HepG2 (cell line): ENCODE results near the gene PLXND1. TPM values are rescaled to one million over a fixed set of nuclear protein-coding genes. Genes with fewer than 3 reads are reported as not detected.

Experiments used
- CENPT ChIP-seq: sonication (generic); formaldehyde crosslinking; IDR thresholded peaks from 2 replicates; pipeline ENCODE4 v1.8.0; 2022; ENCODE audit warnings: low read depth, mild to moderate bottlenecking, moderate library complexity, missing genetic modification reagents
- CHD2 ChIP-seq: IDR thresholded peaks from 2 replicates; pipeline ENCODE4 v1.6.1; 2011; ENCODE audit warnings: low read depth, low read length, improper control_type of control experiment
- GATAD2A ChIP-seq: IDR thresholded peaks from 2 replicates; pipeline ENCODE4 v1.6.1; 2016
- HNF4A ChIP-seq: sonication (generic); formaldehyde crosslinking; IDR thresholded peaks from 2 replicates; pipeline ENCODE4 v1.4.0; 2020; ENCODE audit warnings: missing genetic modification reagents
- PITX1 ChIP-seq: sonication (generic); formaldehyde crosslinking; IDR thresholded peaks from 2 replicates; pipeline ENCODE4 v1.5.1; 2020; ENCODE audit warnings: mild to moderate bottlenecking, missing genetic modification reagents
- THAP9 ChIP-seq: sonication (generic); formaldehyde crosslinking; IDR thresholded peaks from 2 replicates; pipeline ENCODE4; 2020; ENCODE audit warnings: missing genetic modification reagents, mild to moderate bottlenecking, borderline replicate concordance
- ZFP82 ChIP-seq: sonication (generic); formaldehyde crosslinking; IDR thresholded peaks from 2 replicates; pipeline ENCODE4 v1.5.1; 2020; ENCODE audit warnings: mild to moderate bottlenecking, missing genetic modification reagents, borderline replicate concordance
- ZNF326 ChIP-seq: sonication (generic); formaldehyde crosslinking; IDR thresholded peaks from 2 replicates; pipeline ENCODE4 v1.4.0; 2020; ENCODE audit warnings: missing genetic modification reagents, borderline replicate concordance
- ZNF33B ChIP-seq: sonication (generic); formaldehyde crosslinking; IDR thresholded peaks from 2 replicates; pipeline ENCODE4 v1.5.1; 2020; ENCODE audit warnings: mild to moderate bottlenecking, missing genetic modification reagents
- ZNF780A ChIP-seq: sonication (generic); formaldehyde crosslinking; IDR thresholded peaks from 2 replicates; pipeline ENCODE4 v1.8.0; 2022; ENCODE audit warnings: mild to moderate bottlenecking, missing genetic modification reagents, moderate library complexity
- polyA plus RNA-seq, 8 experiments: library from polyadenylated mRNA; depleted of rRNA in 3 of 8; stranded (reverse) in 7 of 8; unstranded in 1 of 8; fragments of >200 nt; fragmentation: Illumina TruSeq in 4 of 8; extraction: Trizol in 4 of 8; gene quantifications; 2 replicates each; pipeline versions ENCODE4 v1.2.1 to v1.2.3, GENCODE V29; 2011 to 2016; ENCODE audit warnings: low read depth in 4 of 8, missing spikeins in 1 of 8, mixed read lengths in 1 of 8; ENCODE audit not compliant: insufficient read depth in 1 of 8
- total RNA-seq, 5 experiments: library from RNA; depleted of rRNA; stranded (reverse); fragments of >200 nt; fragmentation: Illumina TruSeq; extraction: Trizol; gene quantifications; 2 replicates each; pipeline ENCODE4 v1.2.3, GENCODE V29; 2016; ENCODE audit warnings: low read depth in 1 of 5
- TF ChIP-seq, protein P1 (sequence below): sonication (generic); IDR thresholded peaks from 2 replicates; pipeline ENCODE4 v1.6.1; 2016; ENCODE audit warnings: low read depth, borderline replicate concordance
- TF ChIP-seq, protein P2 (sequence below): IDR thresholded peaks from 2 replicates; pipeline ENCODE4 v1.6.1; 2018; ENCODE audit warnings: missing genetic modification reagents, mild to moderate bottlenecking, missing compliant biosample characterization
- TF ChIP-seq, protein P3 (sequence below): sonication (generic); formaldehyde crosslinking; IDR thresholded peaks from one replicate; pipeline ENCODE4 v1.5.1; 2020; ENCODE audit warnings: mild to moderate bottlenecking, missing genetic modification reagents; ENCODE audit errors: not compliant biosample characterization

Gene PLXND1
- total and polyA plus RNA-seq, 2 of the 13 experiments (the other 11 are each of a cell fraction or from before 2014, with no cell fraction given) = 15.9 to 42.0 TPM

- TF ChIP-seq, protein P1, sequence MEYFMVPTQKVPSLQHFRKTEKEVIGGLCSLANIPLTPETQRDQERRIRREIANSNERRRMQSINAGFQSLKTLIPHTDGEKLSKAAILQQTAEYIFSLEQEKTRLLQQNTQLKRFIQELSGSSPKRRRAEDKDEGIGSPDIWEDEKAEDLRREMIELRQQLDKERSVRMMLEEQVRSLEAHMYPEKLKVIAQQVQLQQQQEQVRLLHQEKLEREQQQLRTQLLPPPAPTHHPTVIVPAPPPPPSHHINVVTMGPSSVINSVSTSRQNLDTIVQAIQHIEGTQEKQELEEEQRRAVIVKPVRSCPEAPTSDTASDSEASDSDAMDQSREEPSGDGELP = peak; percentile 85
- TF ChIP-seq THAP9 (CRISPR knock-in tag) (peak; percentile 64; the same call in 1 of the 2 replicates), HNF4A (peak; percentile 15; the same call in 1 of the 2 replicates), ZFP82 (no peak), ZNF33B (no peak), CHD2 (0 out of 2 replicates have a peak, but pooled peaks have one; percentile 52), PITX1 (CRISPR knock-in tag) (no peak), CENPT (CRISPR knock-in tag) (no peak), ZNF326 (CRISPR knock-in tag) (no peak), GATAD2A (CRISPR knock-in tag) (0 out of 2 replicates have a peak, but pooled peaks have one; percentile 15), ZNF780A (no peak)
- TF ChIP-seq, protein P2, sequence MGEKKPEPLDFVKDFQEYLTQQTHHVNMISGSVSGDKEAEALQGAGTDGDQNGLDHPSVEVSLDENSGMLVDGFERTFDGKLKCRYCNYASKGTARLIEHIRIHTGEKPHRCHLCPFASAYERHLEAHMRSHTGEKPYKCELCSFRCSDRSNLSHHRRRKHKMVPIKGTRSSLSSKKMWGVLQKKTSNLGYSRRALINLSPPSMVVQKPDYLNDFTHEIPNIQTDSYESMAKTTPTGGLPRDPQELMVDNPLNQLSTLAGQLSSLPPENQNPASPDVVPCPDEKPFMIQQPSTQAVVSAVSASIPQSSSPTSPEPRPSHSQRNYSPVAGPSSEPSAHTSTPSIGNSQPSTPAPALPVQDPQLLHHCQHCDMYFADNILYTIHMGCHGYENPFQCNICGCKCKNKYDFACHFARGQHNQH (CRISPR knock-in tag) = 0 out of 2 replicates have a peak, but pooled peaks have one; percentile 26
- TF ChIP-seq, protein P3, sequence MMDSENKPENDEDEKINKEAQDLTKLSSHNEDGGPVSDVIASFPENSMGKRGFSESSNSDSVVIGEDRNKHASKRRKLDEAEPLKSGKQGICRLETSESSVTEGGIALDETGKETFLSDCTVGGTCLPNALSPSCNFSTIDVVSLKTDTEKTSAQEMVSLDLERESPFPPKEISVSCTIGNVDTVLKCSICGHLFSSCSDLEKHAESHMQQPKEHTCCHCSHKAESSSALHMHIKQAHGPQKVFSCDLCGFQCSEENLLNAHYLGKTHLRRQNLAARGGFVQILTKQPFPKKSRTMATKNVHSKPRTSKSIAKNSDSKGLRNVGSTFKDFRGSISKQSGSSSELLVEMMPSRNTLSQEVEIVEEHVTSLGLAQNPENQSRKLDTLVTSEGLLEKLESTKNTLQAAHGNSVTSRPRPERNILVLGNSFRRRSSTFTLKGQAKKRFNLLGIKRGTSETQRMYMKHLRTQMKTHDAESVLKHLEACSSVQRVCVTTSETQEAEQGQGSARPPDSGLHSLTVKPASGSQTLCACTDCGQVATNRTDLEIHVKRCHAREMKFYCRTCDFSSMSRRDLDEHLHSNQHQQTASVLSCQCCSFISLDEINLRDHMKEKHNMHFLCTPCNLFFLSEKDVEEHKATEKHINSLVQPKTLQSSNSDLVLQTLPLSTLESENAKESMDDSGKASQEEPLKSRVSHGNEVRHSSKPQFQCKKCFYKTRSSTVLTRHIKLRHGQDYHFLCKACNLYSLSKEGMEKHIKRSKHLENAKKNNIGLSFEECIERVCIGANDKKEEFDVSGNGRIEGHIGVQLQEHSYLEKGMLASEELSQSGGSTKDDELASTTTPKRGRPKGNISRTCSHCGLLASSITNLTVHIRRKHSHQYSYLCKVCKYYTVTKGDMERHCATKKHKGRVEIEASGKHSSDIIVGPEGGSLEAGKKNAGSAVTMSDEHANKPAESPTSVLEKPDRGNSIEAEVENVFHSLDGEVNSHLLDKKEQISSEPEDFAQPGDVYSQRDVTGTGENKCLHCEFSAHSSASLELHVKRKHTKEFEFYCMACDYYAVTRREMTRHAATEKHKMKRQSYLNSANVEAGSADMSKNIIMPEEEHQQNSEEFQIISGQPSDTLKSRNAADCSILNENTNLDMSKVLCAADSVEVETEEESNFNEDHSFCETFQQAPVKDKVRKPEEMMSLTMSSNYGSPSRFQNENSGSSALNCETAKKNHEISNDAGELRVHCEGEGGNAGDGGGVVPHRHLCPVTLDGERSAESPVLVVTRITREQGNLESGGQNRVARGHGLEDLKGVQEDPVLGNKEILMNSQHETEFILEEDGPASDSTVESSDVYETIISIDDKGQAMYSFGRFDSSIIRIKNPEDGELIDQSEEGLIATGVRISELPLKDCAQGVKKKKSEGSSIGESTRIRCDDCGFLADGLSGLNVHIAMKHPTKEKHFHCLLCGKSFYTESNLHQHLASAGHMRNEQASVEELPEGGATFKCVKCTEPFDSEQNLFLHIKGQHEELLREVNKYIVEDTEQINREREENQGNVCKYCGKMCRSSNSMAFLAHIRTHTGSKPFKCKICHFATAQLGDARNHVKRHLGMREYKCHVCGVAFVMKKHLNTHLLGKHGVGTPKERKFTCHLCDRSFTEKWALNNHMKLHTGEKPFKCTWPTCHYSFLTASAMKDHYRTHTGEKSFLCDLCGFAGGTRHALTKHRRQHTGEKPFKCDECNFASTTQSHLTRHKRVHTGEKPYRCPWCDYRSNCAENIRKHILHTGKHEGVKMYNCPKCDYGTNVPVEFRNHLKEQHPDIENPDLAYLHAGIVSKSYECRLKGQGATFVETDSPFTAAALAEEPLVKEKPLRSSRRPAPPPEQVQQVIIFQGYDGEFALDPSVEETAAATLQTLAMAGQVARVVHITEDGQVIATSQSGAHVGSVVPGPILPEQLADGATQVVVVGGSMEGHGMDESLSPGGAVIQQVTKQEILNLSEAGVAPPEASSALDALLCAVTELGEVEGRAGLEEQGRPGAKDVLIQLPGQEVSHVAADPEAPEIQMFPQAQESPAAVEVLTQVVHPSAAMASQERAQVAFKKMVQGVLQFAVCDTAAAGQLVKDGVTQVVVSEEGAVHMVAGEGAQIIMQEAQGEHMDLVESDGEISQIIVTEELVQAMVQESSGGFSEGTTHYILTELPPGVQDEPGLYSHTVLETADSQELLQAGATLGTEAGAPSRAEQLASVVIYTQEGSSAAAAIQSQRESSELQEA (CRISPR knock-in tag) = peak; percentile 22
Observed at GRCh38 chr3:129558772-129559564, 47.5 kb downstream of the PLXND1 start (continued).
